ENCODE measurements around the gene SEMA6B.

The SEMA6B gene

GRCh38 chr19:4519521-4520277 lies 39.8 kb downstream of the SEMA6B start:
- DNase-seq (ENCODE audit: low spot score in 2 of 2), result no peak
- ATAC-seq, result no peak
- H3K4me3 Mint-ChIP-seq, result no peak overlapping the region
- no peaks in the 10 kb centered on the region for H3K4me1 Mint-ChIP-seq
- H3K9me3 Mint-ChIP-seq, result no peaks in the 10 kb centered on the region
- no peaks in the 10 kb centered on the region for H3K36me3 Mint-ChIP-seq
- H3K27ac Mint-ChIP-seq, result no peak overlapping the region

GRCh38 chr19:4519172-4519496 lies 40.4 kb downstream of the SEMA6B start:
- no peaks in the 10 kb centered on the region for H3K9me3 Mint-ChIP-seq
- H3K27ac Mint-ChIP-seq, result peak overlapping the region; percentile 12
- DNase-seq (ENCODE audit: low spot score in 2 of 2) (no peak), ATAC-seq (no peak)
- no peaks in the 10 kb centered on the region for H3K36me3 Mint-ChIP-seq
- H3K4me1 Mint-ChIP-seq, result no peaks in the 10 kb centered on the region
- H3K4me3 Mint-ChIP-seq, result no peak overlapping the region

- Mint-ChIP-seq H3K9me3 (no peaks in the 10 kb centered on the region), H3K4me3 (no peak within 1 kb of the TSS), H3K4me1 (no peaks in the 10 kb centered on the region), H3K36me3 (no peaks in the 10 kb centered on the region), H3K27ac (peak within 1 kb of the TSS; percentile 12)
- DNase-seq (ENCODE audit: low spot score in 2 of 2) (no peak), ATAC-seq (no peak)
Observed at GRCh38 chr19:4518345-4519171, 40.9 kb downstream of the SEMA6B start, which contains the start of gene PLIN4. Gene PLIN4, minus strand, starts transcription at chr19:4518486. Its CDS starts 214 bp downstream, at chr19:4518272.

GRCh38 chr19:4517451-4518057 lies 41.9 kb downstream of the SEMA6B start:
- H3K4me1 Mint-ChIP-seq, result no peaks in the 10 kb centered on the region
- no peaks in the 10 kb centered on the region for H3K36me3 Mint-ChIP-seq
- H3K9me3 Mint-ChIP-seq, result no peaks in the 10 kb centered on the region
- DNase-seq (ENCODE audit: low spot score in 2 of 2) (no peak), ATAC-seq (no peak)
- H3K27ac Mint-ChIP-seq, result no peak overlapping the region
- H3K4me3 Mint-ChIP-seq, result no peak overlapping the region

- no peak overlapping the region for H3K27ac Mint-ChIP-seq
- no peak overlapping the region for H3K4me3 Mint-ChIP-seq
- no peaks in the 10 kb centered on the region for H3K4me1 Mint-ChIP-seq
- no peaks in the 10 kb centered on the region for H3K36me3 Mint-ChIP-seq
- no peak for ATAC-seq
- no peaks in the 10 kb centered on the region for H3K9me3 Mint-ChIP-seq
- DNase-seq (ENCODE audit: low spot score in 2 of 2), result no peak
Observed at GRCh38 chr19:4516939-4517300, 42.6 kb downstream of the SEMA6B start.

- H3K4me1 Mint-ChIP-seq, result no peaks in the 10 kb centered on the region
- no peaks in the 10 kb centered on the region for H3K9me3 Mint-ChIP-seq
- ATAC-seq (no peak), DNase-seq (ENCODE audit: low spot score in 2 of 2) (no peak)
- H3K4me3 Mint-ChIP-seq, result no peak overlapping the region
- H3K36me3 Mint-ChIP-seq, result no peaks in the 10 kb centered on the region
- no peak overlapping the region for H3K27ac Mint-ChIP-seq
Observed at GRCh38 chr19:4516199-4516938, 43.1 kb downstream of the SEMA6B start.

GRCh38 chr19:4515732-4516131 lies 43.8 kb downstream of the SEMA6B start:
- H3K27ac Mint-ChIP-seq, result no peak overlapping the region
- H3K36me3 Mint-ChIP-seq, result no peaks in the 10 kb centered on the region
- ATAC-seq (no peak), DNase-seq (ENCODE audit: low spot score in 2 of 2) (no peak)
- H3K9me3 Mint-ChIP-seq, result no peaks in the 10 kb centered on the region
- H3K4me1 Mint-ChIP-seq, result no peaks in the 10 kb centered on the region
- H3K4me3 Mint-ChIP-seq, result no peak overlapping the region

- H3K4me3 Mint-ChIP-seq, result no peak overlapping the region
- ATAC-seq (no peak), DNase-seq (ENCODE audit: low spot score in 2 of 2) (no peak)
- H3K36me3 Mint-ChIP-seq, result no peaks in the 10 kb centered on the region
- H3K27ac Mint-ChIP-seq, result no peak overlapping the region
- no peaks in the 10 kb centered on the region for H3K9me3 Mint-ChIP-seq
- H3K4me1 Mint-ChIP-seq, result no peaks in the 10 kb centered on the region
Observed at GRCh38 chr19:4513248-4513647, 46.2 kb downstream of the SEMA6B start.

GRCh38 chr19:4512070-4512469 lies 47.4 kb downstream of the SEMA6B start:
- DNase-seq (ENCODE audit: low spot score in 2 of 2) (no peak), ATAC-seq (no peak)
- Mint-ChIP-seq H3K27ac (no peak overlapping the region), H3K9me3 (no peaks in the 10 kb centered on the region), H3K36me3 (no peaks in the 10 kb centered on the region), H3K4me1 (no peaks in the 10 kb centered on the region), H3K4me3 (no peak overlapping the region)

GRCh38 chr19:4511300-4512054 lies 48.0 kb downstream of the SEMA6B start:
- no peak overlapping the region for H3K4me3 Mint-ChIP-seq
- ATAC-seq, result no peak
- peaks cover under 1% of the 10 kb centered on the region for H3K36me3 Mint-ChIP-seq
- no peak overlapping the region for H3K27ac Mint-ChIP-seq
- no peak for DNase-seq (ENCODE audit: low spot score in 2 of 2)
- no peaks in the 10 kb centered on the region for H3K9me3 Mint-ChIP-seq
- H3K4me1 Mint-ChIP-seq, result peaks cover 4% of the 10 kb centered on the region

- no peak overlapping the region for H3K4me3 Mint-ChIP-seq
- no peak overlapping the region for H3K27ac Mint-ChIP-seq
- peaks cover 12% of the 10 kb centered on the region for H3K4me1 Mint-ChIP-seq
- H3K9me3 Mint-ChIP-seq, result no peaks in the 10 kb centered on the region
- peaks cover 7% of the 10 kb centered on the region for H3K36me3 Mint-ChIP-seq
- no peak for ATAC-seq
- DNase-seq (ENCODE audit: low spot score in 2 of 2), result no peak
Observed at GRCh38 chr19:4510435-4511255, 48.8 kb downstream of the SEMA6B start.

- no peak for DNase-seq (ENCODE audit: low spot score in 2 of 2)
- Mint-ChIP-seq H3K9me3 (no peaks in the 10 kb centered on the region), H3K36me3 (peaks cover 11% of the 10 kb centered on the region), H3K27ac (peak overlapping the region; percentile 67), H3K4me1 (peaks cover 14% of the 10 kb centered on the region), H3K4me3 (no peak overlapping the region)
- no peak for ATAC-seq
Observed at GRCh38 chr19:4508698-4509097, 50.8 kb downstream of the SEMA6B start.

- no peak for DNase-seq (ENCODE audit: low spot score in 2 of 2)
- Mint-ChIP-seq H3K36me3 (peaks cover 13% of the 10 kb centered on the region), H3K9me3 (no peaks in the 10 kb centered on the region), H3K4me3 (no peak overlapping the region), H3K4me1 (peaks cover 14% of the 10 kb centered on the region), H3K27ac (peak overlapping the region; percentile 67)
- no peak for ATAC-seq
Observed at GRCh38 chr19:4507804-4508203, 51.7 kb downstream of the SEMA6B start.

- DNase-seq (ENCODE audit: low spot score in 2 of 2) (no peak), ATAC-seq (no peak)
- Mint-ChIP-seq H3K36me3 (peaks cover 19% of the 10 kb centered on the region), H3K4me3 (no peak overlapping the region), H3K27ac (peak overlapping the region; percentile 86), H3K9me3 (no peaks in the 10 kb centered on the region), H3K4me1 (peaks cover 14% of the 10 kb centered on the region)
Observed at GRCh38 chr19:4507150-4507452, 52.4 kb downstream of the SEMA6B start.
